Activated CD8-positive, alpha-beta memory T cell treated with anti-CD3 and anti-CD28 coated beads, Interleukin-2, amount 50 U/mL, for 24 hours (primary cell): Measurements from ENCODE around the gene BLVRA.
"Not testable (repeated sequence)": the region's sequence is repeated elsewhere in the genome, so short reads cannot be mapped to it uniquely, and the experiment has no call there.

ENCODE experiments used
- DNase-seq: peaks from one replicate; pipeline ENCODE4 v3.0.0-alpha.2; 2020; ENCODE audit errors: extremely low read depth

The BLVRA gene

GRCh38 chr7:43810195-43810941, 51.9 kb downstream of the BLVRA start:
- DNase-seq: not testable (repeated sequence)

GRCh38 chr7:43815373-43815772, 56.9 kb downstream of the BLVRA start:
- no peak for DNase-seq

- not testable (repeated sequence) for DNase-seq
These were observed 57.7 kb downstream of the BLVRA start for GRCh38 chr7:43816046-43816797.

- DNase-seq: not testable (repeated sequence)
These were observed 64.9 kb downstream of the BLVRA start for GRCh38 chr7:43823425-43823824.

- no peak for DNase-seq
These were observed 65.5 kb downstream of the BLVRA start for GRCh38 chr7:43823941-43824340.

- DNase-seq: not testable (repeated sequence)
These were observed 66.0 kb downstream of the BLVRA start for GRCh38 chr7:43824513-43824912.

GRCh38 chr7:43824963-43825362, 66.5 kb downstream of the BLVRA start:
- DNase-seq: no peak

- no peak for DNase-seq
These were observed 66.9 kb downstream of the BLVRA start for GRCh38 chr7:43825391-43825808.

- not testable (repeated sequence) for DNase-seq
These were observed 72.4 kb downstream of the BLVRA start for GRCh38 chr7:43830917-43831316.

GRCh38 chr7:43834463-43835251, 76.2 kb downstream of the BLVRA start:
- DNase-seq: no peak

- no peak for DNase-seq
These were observed 79.8 kb downstream of the BLVRA start for GRCh38 chr7:43838201-43838658.

- DNase-seq: no peak
These were observed 84.8 kb downstream of the BLVRA start for GRCh38 chr7:43843296-43843695.

GRCh38 chr7:43844257-43844656, 85.8 kb downstream of the BLVRA start:
- no peak for DNase-seq

- DNase-seq: no peak
These were observed 86.2 kb downstream of the BLVRA start for GRCh38 chr7:43844662-43845061.

- DNase-seq: no peak
These were observed 89.0 kb downstream of the BLVRA start for GRCh38 chr7:43847496-43847895.

GRCh38 chr7:43849047-43849446, 90.6 kb downstream of the BLVRA start:
- no peak for DNase-seq

GRCh38 chr7:43850348-43851116, 92.1 kb downstream of the BLVRA start:
- no peak for DNase-seq

GRCh38 chr7:43851805-43852204, 93.3 kb downstream of the BLVRA start:
- no peak for DNase-seq

GRCh38 chr7:43855176-43855575, 96.7 kb downstream of the BLVRA start:
- DNase-seq: no peak

GRCh38 chr7:43856316-43856715, 97.8 kb downstream of the BLVRA start:
- no peak for DNase-seq
